GM18511 (cell line): ENCODE results near the gene LAPTM4A.

ENCODE experiments used
- ATAC-seq: cut with Tn5 transposase; IDR thresholded peaks from one replicate; pipeline ENCODE4 v1.9.1; 2021; ENCODE audit warnings: mild to moderate bottlenecking, moderate library complexity; ENCODE audit not compliant: unreplicated experiment

The LAPTM4A gene

DNA sequence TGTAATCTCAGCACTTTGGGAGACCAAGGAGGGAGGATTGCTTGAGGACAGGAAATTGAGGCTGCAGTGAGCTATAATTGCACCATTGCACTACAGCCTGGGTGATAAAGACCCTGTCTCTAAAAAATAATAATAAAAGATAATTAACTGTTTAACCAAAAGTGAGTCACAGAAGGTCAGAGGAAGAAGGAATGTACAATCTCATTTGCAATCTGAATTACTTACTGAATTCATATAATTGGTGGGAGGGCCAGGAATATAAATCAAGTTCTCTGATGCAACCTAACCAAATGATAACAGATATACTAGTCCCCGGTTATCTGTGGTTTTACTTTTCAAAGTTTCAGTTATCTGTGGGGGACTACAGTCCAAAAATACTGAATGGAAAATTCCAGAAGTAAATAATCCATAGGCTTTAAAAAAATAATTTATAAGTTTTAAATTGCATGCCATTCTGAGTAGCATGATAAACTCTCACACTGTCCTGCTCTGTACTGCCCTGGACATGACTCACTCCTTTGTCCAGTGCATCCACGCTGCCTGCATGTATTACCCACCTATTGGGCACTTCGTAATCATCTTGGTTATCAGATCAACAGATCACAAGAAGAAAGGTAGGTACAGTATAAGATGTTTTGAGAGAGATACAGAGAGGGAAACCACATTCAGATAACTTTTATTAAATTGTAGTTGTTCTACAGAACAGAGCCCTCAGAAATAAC is 26.2 kb downstream of the LAPTM4A start:
- ATAC-seq, result no peak

- ATAC-seq, result no peak
Observed at GRCh38 chr2:20023688-20024087, 27.7 kb downstream of the LAPTM4A start.

DNA sequence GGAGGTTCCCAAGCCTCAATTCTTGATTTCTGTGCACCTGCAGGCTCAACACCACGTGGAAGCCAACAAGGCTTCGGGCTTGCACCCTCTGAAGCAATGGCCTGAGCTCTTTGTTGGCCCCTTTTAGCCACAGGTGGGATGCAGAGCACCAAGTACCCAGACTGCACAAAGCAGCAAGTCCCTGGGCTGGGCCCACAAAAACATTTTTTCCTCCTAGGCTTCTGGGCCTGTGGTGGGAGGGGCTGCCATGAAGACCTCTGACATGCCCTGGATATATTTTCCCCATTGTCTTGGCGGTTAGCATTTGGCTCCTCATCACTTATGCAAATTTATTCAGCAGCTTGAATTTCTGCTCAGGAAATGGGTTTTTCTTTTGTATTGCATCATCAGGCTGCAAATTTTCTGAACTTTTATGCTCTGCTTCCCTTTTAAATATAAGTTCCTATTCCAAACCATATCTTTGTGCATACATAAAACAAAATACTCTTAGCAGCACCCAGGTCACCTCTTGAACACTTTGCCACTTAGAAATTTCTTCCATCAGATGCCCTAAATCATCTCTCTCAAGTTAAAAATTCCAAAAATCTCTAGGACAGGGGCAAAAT is 29.9 kb downstream of the LAPTM4A start:
- no peak for ATAC-seq

- ATAC-seq, result no peak
Observed at GRCh38 chr2:20019747-20020146, 31.7 kb downstream of the LAPTM4A start.

DNA sequence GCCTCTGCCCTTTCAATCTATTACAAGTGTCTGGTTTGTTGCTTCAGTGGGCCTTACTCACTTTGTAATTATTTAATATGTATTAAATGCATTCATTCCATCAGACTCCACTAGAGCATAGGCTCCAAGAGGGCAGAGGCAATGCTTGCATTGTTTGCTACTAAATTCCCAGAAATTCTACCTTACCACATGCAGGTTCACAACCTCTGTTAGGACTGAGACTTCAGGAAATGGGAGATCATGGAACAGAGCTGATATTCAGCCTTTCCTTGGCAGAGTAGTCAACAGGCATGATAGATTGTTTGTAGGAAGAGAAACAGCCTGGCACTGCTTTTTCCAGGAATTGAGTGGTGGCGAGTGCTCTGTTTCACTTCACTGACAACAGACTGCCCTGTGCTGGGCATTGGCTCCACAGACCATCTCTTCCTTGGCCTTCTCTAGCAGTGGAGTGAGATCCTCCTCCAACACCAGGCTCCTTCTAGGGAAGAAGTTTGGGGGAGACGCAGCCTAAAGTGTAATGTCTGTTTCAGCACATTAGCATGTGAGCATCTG is 32.8 kb downstream of the LAPTM4A start:
- ATAC-seq, result no peak

GRCh38 chr2:20016346-20016745 is 35.1 kb downstream of the LAPTM4A start:
- ATAC-seq, result no peak

GRCh38 chr2:20015482-20016083 is 35.8 kb downstream of the LAPTM4A start:
- peak; percentile 44 for ATAC-seq

GRCh38 chr2:20013126-20013849 is 38.1 kb downstream of the LAPTM4A start:
- no peak for ATAC-seq

GRCh38 chr2:20012282-20013125 is 38.9 kb downstream of the LAPTM4A start, which contains the start of gene MATN3:
TSS of gene MATN3 (minus strand) at chr2:20012668. CDS start at chr2:20012631, 37 bp downstream.
- peak; percentile 44 for ATAC-seq

DNA sequence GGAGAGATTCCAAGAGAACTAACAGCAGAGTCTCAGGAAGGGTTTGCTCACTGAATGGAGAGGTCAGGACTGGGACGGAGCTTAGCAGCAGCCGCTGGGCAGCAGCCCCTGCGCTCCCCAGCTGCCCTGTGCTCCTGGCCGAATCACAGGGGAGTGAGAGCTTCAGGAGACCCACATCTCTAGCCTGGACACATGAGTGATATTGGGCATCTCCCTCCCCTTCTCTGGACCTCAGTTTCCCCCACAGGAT is 39.5 kb downstream of the LAPTM4A start:
- no peak for ATAC-seq

DNA sequence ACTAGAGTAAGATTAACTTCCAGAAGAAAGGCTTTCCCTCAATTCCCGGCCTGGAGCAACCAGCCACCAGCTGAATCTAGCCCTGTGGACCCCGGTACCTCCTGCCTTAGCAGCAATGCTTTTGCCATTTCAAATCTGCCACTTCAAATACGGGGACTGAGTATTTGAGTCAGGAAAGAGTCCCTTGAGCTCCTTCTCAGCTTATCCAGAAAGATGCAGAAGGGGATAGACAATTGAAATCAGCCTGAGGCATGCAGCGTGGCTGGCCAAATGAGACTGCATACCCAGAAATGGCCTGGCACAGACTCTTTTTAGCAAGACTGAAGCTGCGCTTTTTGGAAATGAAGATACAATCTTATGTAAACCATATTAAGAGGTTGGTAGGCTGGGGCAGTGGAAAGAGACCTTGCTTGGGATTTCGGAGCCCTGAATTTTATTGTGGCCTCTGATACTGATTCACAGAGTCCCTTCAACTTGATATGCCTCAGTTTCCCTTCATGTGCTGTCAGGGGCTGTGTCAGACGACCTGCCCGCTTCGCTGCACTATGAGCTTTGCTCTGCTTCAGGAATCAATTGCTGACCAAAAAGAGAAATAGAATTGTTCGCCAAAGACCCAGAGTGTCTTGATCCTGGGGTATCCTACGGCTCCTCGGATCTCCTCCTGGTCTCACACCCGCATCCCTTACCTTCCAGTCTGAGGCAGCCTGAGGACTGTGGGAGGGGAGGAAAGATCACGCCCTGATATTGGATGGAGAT is 40.0 kb downstream of the LAPTM4A start:
- ATAC-seq, result no peak

- no peak for ATAC-seq
Observed at GRCh38 chr2:20008703-20009102, 42.7 kb downstream of the LAPTM4A start.

DNA sequence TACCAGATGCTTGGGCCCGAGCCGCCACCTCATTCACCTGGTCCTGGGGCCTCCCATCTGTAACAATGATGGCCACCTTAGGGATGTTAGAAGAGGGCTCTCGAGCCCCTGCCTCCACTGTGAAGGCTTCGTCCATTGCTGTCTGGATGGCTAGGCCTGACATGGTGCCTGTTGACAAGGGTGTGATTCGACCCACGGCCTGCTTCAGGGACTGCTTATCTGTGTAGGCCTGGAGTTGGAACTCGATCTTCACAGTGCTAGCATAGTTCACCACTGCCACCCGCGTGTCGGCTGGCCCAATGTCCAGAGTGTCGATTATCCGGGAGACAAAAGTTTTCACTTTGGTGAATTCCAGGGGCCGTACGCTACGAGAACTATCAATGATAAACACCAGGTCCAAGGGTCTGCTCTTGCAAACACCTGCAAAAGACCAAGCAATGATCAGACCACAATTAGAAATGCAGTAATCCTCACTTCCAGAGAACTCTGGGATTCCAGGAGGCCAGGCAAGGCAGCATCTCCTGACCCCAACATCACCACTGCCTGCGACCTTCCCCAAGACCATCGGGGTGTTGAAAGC is 45.4 kb downstream of the LAPTM4A start:
- ATAC-seq, result no peak

- ATAC-seq, result no peak
Observed at GRCh38 chr2:20005067-20005627, 46.3 kb downstream of the LAPTM4A start.

DNA sequence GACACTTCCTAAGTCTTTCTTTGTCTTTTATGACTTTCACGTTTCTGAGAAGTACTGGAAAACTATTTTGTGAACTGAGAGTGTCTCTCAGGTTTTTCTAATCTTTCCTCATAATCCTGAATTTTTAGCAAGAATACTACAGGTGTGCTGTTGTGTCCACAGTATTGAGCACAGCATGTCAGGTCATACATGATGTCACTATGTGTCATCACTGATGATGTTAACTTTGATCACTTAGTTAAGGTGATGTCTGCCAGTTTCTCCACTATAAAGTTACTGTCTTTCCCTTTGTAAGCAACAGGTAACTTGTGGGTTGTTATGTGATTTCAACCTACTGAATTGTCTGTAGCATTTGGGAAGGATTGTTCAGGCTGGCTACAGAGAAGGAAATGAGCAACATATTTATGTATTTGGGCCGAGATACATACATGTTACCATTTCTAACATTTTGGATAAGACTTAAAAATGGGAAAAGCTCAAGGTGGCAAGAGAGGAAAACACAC is 50.0 kb downstream of the LAPTM4A start:
- no peak for ATAC-seq

GRCh38 chr2:19993731-19994130 is 57.7 kb downstream of the LAPTM4A start:
- ATAC-seq, result no peak

DNA sequence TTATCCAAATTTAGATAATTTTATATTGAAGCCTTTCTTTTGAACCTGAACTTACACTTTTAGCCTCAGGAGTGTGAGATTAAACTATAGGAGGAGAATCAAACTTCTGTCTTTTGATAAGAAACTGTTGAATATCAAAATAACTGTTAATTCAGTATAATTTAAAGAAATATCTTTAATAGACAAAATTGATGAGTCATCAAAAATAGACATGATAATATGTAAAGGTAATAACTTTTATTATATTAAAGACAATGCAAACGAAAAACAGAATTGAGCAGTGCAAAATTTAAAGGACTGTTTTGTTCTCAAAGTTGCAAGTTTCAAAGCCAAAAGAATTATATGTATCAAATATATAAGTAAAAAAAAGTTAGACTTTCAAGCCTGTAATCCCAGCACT is 59.5 kb downstream of the LAPTM4A start:
- ATAC-seq, result no peak

- no peak for ATAC-seq
Observed at GRCh38 chr2:19990416-19990728, 61.1 kb downstream of the LAPTM4A start.
